GM12872 (cell line): ENCODE data around the gene CD44.

Experiments used
- TF ChIP-seq, protein P1 (sequence below): IDR thresholded peaks from 3 replicates; pipeline ENCODE4 v1.5.1; 2011; ENCODE audit warnings: low read depth, mild to moderate bottlenecking, low read length, moderate library complexity; ENCODE audit not compliant: insufficient read depth

Gene CD44

DNA sequence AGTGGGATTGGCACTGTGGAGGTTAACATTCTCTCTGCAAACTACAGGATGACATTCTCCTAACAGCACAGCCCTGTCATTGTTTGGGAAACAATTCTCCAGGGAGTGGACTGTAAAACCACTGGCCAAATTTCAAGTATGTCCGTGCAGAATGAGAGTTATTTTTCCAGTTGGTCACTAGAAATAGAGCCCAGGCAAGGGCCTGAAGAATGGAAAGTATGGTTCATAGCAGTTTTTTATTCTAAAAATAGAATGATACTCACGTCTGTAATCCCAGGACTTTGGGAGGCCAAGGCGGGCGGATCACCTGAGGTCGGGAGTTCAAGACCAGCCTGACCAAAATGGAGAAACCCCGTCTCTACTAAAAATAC, 39.0 kb upstream of the CD44 start:
- TF ChIP-seq, protein P1, sequence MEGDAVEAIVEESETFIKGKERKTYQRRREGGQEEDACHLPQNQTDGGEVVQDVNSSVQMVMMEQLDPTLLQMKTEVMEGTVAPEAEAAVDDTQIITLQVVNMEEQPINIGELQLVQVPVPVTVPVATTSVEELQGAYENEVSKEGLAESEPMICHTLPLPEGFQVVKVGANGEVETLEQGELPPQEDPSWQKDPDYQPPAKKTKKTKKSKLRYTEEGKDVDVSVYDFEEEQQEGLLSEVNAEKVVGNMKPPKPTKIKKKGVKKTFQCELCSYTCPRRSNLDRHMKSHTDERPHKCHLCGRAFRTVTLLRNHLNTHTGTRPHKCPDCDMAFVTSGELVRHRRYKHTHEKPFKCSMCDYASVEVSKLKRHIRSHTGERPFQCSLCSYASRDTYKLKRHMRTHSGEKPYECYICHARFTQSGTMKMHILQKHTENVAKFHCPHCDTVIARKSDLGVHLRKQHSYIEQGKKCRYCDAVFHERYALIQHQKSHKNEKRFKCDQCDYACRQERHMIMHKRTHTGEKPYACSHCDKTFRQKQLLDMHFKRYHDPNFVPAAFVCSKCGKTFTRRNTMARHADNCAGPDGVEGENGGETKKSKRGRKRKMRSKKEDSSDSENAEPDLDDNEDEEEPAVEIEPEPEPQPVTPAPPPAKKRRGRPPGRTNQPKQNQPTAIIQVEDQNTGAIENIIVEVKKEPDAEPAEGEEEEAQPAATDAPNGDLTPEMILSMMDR = no peak

DNA sequence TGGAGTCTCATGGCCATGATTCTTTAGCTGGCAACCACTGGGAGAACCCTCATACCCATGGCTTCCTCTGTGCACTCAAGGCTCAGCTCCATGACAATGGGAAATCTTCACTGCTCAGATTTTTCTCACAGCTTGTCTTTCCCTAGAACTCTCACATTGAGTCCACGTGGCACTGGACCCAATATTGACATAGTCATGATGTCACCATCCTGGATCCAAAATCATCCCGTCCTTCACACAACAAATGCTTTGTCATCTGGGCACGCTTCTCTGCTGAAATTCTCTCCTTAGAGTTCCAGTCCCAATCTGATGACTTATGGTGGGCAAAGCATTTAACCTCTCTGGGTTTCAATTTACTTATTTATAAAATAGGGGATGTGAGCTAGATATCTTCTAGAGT, 37.7 kb upstream of the CD44 start:
- TF ChIP-seq, protein P1 = no peak

DNA sequence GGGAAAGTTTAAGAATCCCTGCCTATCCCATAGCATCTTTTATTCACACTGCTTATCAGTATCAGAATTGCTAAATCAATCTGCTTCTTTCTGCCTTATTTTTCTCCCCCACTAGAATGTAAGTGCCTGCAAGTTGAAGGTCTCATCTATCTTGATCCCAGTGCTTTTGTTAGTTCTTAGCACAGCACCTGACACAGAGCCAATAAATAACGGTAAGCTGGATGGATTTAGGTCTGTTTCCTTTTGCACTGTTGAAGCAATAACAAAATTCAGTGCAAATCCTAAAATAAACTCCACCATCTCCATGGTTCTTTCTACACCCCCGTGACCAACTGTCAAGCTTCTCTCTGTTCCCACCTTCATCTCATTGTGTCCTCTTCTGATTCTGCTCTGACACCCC, 36.7 kb upstream of the CD44 start:
- TF ChIP-seq, protein P1 = no peak

DNA sequence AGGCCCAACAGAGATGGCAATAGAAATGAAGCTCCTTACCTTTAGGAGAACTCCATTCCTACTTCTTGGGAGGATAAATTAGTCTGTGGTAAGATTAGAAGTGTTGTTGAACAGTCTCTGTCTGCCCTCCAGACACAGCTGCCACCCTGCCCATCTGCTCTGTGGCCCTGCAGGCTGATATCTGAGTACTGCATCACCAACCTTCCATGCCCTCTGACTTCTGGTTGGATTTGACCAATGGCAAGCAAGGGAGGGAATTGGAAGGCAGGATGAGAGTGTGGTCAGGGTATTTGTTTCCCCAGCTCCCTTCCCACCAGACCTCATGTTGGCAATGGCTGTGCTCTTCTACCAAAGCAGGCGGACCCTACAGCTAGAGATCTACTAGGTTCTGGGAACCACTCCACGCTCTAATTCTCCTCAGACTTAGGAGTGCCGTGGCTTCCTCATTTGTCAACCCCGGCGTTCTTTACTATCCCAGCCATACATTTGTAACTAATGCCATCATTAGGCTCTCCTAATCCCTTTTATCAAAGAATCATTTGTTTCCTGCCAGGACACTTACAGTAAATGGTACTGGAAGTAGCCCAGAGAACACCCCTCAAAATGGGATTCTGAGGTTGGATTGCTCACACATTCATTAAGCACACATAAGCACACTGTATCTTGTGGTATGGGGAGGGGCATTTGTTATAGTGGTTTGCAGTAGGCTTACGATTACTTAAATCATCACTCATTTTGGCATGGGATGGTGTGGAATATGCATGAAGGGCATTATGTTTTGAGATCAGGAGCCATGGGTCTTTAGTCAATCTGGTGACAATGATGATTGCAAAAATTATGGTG, 35.4 kb upstream of the CD44 start:
- TF ChIP-seq, protein P1 = no peak

DNA sequence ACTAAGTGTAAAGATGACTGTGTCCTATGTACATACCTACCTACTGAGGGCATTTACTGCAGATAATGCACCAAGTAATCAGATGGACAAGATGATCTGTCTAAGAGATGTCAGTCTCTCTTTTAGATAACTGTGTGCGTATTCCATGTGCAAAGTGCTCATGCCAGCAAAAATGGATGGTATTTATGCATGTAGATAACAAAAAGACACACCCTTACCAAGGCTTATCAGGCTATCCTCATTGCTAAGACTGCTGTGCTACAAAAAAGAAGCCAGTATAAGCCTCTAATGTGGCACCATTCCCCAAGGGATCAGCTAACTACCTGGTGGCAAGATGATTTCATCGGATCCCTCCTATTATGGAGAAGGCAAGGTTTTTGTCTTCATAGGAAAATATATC, 34.3 kb upstream of the CD44 start:
- TF ChIP-seq, protein P1 = no peak

DNA sequence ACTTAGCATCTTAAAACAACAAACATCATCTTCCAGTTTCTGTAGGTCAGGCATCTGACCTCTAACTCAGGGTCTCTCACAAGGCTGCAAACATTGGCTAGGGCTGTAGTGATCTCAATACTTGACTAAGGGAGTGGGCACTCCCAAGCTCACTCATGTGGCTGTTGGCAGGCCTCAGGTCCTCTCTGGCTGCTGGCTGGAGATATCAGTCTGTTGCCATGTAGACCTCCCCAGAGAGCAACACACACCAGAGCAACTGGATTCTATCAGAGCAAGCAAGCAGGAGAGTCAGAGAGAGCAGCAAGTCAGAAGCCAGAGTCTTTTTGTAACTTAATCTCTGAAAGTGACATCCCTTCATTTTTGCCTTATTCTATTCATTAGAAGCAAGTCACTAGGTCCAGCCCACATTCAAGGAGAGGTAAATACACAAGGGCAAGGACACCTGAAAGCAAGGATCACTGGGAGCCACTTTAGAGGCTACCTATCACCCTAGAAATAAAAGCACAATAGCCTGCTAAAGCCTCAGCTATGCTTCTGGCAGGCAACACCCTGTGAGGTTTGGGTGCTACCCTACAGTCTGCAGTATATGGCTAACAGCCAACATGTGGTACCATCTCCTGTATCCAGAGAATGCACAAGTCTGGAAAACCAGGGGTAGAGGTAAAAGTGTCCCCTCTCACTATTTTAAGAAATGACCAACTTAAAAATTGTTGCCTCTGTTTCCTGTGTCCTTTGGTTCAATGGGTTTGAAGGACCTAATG, 33.5 kb upstream of the CD44 start:
- TF ChIP-seq, protein P1 = no peak

DNA sequence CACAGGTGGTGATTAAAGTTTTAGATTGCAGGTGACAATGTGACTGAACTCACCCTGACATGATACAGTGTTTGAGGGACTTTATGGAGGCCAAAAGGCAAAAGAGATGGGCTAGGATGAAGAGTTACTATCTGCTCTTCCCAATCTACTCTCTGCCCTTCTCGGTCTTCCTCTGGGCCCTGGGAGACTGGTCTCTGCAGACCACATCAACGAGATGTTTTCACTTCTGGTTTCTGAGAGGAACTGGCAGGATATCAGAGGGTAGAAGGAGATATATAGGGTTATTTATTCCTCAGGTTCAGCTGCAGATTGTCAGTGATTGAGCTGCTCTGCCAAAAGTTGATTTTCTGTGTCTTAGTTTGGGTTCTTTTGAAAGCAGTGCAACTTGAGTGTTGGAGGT, 32.4 kb upstream of the CD44 start:
- TF ChIP-seq, protein P1 = no peak
